ENCODE measurements around the gene RGS12.

Gene RGS12

DNA sequence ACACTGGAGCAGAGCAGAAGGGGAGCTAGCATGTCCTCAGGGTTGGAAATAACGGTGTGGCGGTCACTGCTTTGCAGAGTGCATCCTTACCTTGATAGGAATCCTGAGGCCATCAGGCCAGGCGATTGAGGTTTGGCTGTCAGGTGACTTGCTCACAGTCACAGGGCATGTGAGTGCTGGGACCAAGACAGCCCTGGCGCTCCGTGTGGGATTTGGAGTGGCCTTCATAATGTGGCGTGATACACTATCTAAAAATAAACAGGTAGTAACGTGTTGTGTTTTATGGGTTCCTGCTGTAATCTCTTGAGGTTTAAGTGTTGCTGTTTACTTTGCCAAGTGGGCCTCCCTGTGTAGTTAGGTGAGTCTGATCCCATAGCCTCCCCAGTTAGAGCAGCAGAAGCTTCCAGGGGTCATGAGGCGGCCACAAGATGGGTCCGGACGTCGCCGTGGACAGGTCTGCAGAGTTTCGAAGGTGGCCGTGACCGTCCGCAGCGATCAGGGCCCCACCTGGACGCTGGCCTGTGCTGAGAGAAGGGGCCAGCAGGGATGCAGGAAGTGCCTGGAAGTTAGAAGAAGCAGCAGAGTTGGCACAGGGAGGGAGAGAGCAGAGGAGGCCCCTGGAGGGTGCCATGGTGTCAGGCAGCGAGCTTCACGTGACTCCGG lies 27.7 kb downstream of the RGS12 start:
- intact Hi-C loops (cut with DNase I), result no loop called here
- DNase-seq, result peak in 3 of 10 donors; percentile 2 to 60 (median 11)

DNA sequence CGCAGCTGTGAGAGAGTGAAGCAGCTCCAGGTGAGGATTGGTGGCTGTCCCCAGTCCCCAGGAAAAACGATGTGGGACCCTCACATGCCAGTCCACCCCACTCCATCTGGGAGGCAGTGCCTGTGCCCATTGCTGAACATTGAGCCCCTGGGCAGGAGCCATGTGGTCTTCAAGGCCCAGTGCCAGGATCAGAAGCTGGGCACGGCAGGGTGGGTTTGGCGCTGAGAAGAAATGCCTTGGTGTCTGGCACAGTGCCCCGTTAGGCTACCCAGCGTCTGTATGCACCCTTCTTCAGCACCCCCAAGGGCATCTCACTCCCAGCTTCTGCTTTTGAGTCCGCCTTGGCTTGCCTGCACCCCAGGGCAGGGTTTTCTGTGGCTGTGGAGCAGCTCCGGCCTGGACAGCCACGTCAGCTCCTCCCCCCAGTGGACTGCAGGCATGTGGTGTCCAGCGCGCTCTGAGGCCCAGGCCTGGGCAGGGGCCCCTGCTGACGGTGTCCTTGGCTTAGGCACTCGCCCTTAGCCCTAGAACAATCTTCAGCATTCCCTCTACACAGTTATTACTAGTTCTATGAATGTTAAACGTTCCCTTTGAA lies 28.6 kb downstream of the RGS12 start:
- DNase-seq, result peak in 6 of 10 donors; percentile 24 to 86 (median 54)
- intact Hi-C loops (cut with DNase I), result no loop called here

DNA sequence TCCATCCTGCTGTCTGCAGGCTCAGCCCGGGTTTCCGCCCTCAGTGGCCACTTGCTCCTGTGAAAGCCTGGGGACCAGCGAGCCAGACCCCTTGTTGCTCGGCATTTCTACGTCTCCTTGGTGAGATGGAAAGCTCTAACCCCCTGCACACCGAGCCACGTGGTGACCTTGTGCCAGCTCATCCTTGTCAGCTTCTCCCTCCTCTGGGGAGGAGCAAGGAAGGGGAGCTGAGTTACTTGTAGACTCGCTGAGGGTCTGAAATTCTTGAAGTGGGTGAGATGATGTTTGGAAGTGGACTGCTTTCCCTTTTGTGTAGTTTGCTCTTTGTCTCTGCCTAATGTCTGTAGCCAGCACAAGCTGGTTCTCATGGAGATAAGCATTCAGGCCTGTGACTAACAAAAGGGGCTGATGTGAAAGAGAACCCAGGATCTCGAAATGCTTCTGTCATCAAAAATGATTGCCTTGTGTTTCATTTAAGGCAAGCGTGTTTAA lies 29.3 kb downstream of the RGS12 start:
- intact Hi-C loops (cut with DNase I), result no loop called here
- peak in 4 of 10 donors; percentile 31 to 52 (median 38) for DNase-seq

DNA sequence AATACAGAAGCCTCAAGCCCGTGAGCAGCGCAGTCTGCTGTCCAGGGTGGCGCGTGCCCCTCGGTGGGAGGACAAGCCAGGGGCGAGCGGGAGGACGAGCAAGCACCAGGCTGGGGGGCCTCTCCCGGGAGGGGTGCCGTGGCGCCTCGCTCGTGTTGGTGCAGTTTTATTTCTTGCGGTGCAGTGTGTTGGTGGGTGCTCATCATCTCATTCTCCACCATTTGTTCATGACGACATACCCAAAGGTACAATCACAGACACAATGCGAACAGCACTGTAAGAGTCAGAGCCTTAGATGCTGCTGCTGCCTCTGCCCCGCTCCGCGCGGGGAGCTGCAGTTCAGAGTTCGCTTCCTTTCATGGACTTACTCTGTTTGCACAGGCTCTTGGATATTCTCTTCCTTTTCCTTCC lies 30.3 kb downstream of the RGS12 start:
- intact Hi-C loops (cut with DNase I), result no loop called here
- peak in 1 of 10 donors; percentile 7 for DNase-seq

DNA sequence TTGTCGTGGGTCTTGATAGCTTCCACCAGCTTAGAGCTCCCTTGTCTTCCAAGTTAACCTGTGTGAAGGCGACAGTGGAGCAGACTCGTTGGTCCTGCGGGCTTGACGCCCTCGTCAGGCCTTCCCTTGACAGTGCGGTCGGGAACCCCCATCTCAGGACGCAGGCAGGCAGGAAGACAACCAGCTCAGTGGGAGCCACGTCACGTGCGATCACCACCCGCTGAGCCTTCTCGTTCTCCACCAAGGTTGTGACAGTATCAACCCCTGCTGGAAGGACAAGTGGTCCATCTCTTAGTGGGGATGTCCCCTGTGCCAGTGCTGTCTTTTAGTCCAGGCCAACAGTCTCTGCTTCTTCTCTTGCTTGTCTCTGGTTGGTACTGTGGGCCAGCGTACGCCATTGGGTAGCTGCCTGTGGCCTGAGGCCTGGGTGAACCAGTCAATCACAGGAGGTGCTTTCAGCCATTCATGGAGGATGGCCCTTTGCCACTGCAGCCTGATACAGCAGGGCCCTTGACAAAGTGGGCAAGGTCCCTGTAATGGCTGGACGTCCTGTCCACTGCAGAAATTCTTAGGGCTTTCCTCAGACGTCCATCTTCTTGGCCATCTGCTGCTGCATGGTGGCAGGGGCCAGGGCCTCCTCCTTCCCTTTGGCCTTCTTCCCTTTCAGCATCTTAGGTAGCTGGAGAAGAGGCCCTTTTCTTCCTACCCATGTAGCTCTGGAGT lies 31.4 kb downstream of the RGS12 start:
- intact Hi-C loops (cut with DNase I), result no loop called here
- peak in 2 of 10 donors; percentile 3 to 7 for DNase-seq

DNA sequence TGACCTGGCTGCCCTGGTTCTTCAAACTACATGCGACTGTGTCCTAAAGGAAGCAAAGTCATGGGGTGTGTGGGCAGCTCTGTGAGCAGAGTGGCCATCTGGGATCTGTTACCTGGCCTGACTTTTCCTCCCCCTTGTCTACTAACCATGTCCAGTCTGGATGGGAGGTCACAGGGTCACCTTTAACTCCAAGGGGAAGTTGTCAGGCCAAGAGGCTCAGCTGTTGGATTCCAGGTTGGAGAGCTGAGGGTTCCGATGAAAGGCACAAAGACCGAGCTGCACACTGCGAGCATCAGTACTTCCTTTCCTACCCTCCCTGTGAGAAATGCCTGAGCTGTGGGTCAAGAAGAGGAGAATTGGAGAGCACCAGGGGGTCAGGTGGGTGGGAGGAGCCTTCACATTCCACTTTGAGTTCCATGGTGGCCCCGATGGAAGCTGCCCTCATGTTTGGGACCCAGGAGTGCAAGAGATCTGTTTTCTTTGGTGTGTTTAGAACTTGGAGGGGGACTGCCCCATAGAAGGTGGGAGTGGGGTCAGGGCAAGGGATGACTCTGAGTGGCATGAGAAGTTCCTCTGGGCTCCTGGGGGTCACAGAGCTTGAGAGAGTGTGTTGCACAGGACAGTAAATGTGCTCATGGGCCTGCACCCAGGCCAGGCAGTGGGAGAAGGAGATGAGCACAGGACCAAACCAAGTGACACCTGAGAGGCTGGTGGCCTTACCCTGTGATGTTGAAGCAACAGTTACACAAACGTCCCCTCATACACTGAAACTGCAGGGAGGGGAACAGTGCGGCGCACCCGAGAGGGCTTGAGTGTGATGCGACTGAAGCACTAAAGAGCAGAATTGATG lies 36.2 kb downstream of the RGS12 start:
- intact Hi-C loops (cut with DNase I), result no loop called here
- DNase-seq, result peak in 1 of 10 donors; percentile 9

DNA sequence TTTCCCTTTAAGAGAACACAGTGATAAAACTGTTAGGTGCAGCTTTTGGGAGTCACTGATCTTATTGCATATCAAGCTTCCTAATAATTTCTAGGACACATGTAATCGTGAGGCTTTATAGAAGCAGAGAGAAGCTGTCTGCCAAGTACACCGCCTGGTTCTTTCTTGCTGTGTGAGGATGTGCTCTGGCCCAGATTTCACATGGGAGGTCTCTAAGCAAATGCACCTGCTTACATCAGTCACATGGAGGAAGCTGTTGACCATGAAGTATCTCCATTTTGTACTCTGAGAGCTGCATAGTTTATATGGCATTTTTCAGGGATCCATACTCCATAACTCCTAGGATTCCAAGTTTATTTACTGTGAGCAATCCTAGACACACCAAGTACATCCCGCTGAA lies 37.1 kb downstream of the RGS12 start:
- intact Hi-C loops (cut with DNase I), result no loop called here
- DNase-seq, result peak in 1 of 10 donors; percentile 5

DNA sequence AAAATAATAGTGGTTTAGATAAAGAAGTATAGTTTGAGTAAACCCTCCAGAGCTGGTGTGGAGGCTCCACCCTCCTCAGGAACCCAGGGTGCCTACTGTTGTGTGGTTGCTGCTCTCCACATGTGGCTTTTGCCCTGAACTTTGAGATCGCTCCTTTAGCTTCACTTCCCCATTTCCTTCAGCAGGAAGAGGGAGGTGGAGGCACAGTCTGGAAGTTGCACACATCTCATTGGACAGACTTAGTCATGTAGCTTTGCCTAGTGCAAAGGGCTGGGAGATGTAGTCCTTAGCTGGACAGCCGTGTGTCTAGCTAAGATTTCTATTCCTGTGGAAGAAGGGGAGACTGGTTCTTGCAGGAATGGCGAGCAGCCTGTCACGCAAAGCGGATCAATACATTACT lies 37.9 kb downstream of the RGS12 start:
- intact Hi-C loops (cut with DNase I), result no loop called here
- DNase-seq, result no peak

DNA sequence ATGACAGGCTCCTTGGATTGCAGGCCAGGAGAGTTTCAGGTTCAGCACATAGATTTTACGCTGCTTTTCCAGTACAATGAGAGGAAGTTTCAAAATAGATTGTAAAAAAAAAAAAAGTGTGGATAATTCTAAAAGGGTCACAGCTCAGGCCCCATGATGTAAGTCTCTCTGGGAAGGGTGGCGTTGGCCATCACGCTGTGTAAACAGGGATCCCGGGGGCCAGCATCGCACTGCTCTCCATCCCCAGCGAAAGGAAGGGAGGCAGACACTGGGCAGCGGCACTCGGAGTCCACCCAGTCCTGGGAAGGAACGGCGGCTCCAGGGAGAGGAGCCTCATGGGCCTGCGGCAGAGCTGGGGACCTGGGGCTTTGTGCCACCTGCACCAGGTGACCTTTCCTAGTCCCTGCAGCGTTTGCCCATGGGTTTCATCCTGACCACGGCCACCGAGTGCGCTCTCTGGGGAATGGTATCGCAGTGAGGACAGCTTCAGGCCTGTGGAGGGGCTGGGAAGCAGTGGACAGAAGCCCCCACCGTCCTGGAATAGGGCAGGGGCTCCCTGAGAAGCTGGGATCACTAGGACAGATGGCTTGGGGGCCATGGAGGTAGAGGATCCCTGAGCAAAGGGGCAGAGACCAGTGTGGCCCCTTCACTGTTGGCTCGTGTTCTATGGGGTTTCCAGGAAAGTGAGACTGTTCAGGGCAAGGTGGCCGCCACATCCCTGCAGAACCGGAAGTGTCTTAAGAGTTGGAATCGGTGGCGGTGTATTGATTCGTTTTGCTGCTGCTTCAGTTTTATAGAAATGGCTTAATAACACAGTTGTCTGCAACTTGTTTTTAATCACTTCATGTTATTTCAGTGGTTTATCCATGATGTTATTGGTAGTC lies 38.9 kb downstream of the RGS12 start:
- peak in 3 of 10 donors; percentile 2 to 80 (median 58) for DNase-seq

DNA sequence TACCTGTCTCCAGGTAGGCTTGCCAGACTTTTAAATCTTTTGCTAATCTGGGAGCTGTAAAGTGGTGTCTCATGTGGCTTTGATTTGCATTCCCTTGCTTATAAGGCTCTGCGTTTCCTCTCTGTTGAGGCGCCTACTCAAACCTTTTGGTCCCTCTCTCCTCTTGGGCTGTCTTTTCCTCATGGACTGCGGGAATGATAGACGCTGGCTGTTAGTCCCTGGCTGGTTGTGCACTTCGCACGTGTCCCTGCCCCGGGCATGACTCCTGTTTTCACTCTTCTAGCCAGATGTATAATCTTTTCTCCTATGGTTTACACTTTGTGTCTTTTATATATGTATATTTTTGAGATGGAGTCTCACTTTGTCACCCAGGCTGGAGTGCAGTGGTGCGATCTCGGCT lies 39.7 kb downstream of the RGS12 start:
- intact Hi-C loops (cut with DNase I), result no loop called here
- no peak for DNase-seq

More for the DNA sequence above, 38.9 kb downstream of the RGS12 start:
- intact Hi-C loops (cut with DNase I), result no loop called here

DNA sequence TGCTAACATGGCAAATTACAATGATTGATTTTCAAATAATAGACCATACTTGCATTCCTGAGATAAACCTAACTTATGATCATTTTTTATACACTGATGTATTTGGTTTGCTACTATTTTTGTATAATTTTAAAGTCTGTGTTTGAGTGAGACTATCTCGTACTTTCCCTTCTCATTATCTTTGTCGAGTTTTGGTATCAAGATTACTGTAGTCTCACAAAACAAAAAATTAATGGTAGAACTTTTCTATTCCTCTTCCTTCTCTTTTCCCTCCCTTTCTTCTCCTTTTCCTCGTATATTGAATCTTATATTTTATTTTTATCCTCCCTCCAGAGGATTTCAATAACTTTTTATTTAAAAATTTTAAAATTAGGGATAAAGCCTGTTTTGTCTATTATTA lies 41.5 kb downstream of the RGS12 start:
- no peak for DNase-seq
- intact Hi-C loops (cut with DNase I), result no loop called here

DNA sequence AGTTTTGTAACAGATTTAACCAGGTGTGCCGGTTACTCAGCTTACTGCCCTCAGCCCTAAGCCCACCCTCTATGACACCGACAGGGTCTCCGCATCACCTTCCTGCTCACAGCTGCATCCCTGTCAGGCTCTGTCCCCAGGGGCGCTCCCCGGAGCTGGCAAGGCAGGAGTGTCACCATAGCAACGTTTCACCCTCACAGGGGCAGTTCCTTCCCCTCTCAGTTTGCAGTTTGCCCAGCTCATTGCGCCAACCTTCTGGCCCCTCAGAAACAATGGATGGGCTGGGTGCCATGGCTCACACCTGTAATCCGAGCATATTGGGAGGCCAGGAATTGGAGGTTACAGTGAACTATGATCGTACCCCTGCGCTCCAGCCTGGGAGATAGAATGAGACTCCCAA lies 42.6 kb downstream of the RGS12 start:
- intact Hi-C loops (cut with DNase I), result no loop called here
- peak in 1 of 10 donors; percentile 57 for DNase-seq

DNA sequence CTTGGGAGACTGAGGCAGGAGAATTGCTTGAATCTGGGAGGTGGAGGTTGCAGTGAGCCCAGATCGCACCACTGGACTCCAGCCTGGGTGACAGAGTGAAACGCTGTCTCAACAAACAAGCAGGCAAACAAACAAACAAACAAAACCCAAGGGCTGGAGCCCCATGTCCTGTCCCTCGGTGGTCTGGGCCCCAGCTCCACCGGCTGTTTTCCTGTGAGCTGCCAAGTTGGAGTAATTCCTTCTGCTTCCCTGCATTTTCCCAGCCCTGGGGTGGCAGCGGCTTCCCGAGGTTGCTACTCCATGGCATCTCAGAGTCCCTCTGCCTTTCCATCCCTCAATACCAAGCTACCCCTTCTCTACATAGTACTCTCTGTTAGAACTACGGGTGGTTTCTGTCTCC lies 43.2 kb downstream of the RGS12 start:
- DNase-seq, result no peak
- intact Hi-C loops (cut with DNase I), result no loop called here

DNA sequence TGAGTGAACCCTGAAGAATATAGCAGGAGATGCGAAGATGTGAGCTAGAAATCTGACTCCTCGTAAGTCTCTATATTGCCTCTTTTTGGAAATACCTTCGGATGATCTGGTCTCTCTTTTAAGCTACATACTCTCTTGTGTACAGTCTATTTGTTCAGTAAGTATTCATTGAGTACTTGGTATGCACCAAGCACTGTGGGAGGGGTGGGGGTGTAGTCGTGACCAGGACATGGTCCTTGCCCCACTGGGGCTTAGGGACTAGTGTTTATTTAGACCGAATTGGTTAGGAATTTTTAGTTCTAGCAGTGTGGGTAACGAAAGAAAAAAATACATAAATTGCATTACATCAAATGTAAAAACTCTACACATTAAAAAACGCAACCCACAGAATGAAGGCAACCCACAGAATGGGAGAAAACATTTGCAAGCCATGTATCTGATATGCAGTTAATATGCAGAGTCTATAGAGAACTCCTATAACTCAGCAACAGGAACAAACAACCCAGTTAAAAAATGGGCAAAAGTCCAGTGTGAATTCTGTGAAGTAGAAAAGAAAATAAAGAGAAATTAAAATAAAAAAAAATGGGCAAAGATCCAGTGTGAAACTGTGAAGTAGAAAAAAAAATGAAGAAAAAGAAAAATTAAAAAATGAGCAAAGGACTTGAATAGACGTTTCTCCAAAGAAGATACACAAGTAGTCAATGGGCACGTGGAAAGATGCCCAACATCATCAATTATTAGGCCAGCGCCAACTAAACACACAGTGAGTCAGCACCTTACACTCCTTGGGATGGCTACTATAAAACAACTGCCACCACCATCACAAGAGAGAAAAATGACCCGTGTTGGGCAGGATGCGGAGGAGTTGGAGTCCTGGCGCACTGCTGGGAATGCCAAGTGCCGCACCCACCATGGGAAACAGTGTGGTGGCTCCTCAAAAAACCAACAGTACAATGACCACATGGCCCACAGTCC lies 43.8 kb downstream of the RGS12 start:
- DNase-seq, result no peak
- intact Hi-C loops (cut with DNase I), result no loop called here

DNA sequence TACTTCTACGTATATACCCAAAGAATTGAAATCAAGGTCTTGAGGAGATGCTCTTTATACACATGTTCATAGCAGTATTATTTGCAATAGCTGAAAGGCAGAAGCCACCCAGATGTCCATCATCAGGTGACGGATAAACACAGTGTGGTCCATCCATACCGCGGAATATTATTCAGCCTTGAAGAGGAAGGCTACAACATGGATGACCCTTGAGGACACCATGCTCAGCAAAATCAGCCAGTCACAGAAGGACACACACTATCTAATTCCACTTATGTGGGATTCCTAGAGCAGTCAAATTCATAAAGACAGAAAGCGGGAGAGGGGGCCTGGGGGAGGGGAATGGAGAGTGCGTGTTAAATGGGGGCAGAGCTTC lies 44.5 kb downstream of the RGS12 start:
- no peak for DNase-seq
- intact Hi-C loops (cut with DNase I), result no loop called here

DNA sequence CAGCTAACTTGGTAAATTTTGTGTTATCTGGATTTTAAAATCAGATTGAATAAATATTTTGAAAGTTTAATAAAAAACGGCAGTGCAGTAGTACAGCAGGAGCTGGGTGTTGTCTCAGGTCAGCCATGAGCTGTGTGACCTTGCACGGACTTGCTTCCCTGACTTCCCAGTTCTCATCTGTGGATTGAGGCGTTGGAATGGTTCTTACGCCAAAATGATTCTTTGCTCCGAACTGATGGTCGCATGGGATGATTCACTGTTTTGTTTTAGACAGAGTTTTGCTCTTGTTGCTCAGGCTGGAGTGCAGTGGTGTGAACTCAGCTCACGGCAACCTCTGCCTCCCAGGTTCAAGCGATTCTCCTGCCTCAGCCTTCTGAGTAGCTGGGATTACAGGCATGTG lies 45.0 kb downstream of the RGS12 start:
- no peak for DNase-seq
- intact Hi-C loops (cut with DNase I), result no loop called here

DNA sequence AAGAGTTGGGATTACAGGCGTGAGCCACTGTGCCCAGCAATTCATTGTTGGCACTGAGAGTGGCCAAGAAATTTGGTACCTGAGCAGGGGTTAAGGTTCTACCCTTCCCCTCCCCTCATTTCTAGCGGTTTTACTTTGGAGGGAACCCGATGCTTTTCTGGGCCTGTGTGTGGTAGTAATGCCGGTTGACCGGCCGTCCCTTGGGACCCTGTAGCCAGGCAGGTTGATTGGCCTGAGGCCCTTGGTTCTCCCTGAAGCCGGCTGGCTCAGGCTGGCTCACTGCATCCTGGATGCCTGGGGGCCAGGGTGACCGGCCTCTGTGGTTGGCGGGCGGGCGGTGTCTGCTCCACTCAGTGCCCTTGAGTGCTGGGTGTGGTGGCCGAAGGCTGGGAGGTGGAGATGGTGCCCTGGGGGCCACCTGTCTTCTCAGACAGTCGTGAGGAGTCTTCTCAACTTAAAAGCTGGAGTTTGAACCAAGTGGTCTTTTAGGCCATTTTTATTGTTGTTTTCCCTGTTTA lies 45.6 kb downstream of the RGS12 start:
- DNase-seq, result no peak
- intact Hi-C loops (cut with DNase I), result no loop called here

DNA sequence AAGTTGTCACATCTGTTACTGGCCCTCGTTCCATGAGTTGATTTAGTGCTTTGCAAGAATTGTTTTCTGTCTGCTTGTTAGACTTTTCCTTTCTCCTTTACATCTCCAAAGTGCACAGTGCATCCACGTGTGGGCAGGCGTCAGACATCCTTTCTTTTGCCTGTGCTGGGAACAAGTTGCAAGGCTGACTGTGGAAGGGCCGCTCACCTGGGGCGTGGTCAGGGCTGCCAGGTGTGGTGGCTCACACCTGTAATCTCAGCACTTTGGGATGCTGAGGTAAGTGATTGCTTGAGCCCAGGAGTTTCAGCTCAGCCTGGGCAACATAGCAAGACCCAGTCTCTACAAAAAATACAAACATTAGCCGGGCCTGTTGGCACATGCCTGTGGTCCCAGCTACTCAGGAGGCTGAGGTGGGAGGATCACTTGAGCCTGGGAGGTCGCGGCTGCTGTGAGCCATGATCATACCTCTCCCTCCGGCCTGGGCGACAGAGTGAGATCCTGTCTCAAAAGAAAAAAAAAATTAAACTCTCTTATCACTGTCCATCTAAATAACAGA lies 46.2 kb downstream of the RGS12 start:
- DNase-seq, result peak in 1 of 10 donors; percentile 65
- intact Hi-C loops (cut with DNase I), result no loop called here
